ENCODE measurements around the gene MLLT3.

MLLT3 gene

GRCh38 chr9:20312732-20313131, 309.6 kb downstream of the MLLT3 start:
- TF ChIP-seq CTCF (IDR thresholded peaks at IDR 0.05; ENCODE audit: low read depth, low read length) (no peak), EZH2phosphoT487 (IDR thresholded peaks at IDR 0.05; ENCODE audit: low read depth) (no peak)
- no peaks in the 10 kb centered on the region for H4K20me1 ChIP-seq (ENCODE audit: insufficient read depth, low read length)
- no peak overlapping the region for H3K27ac ChIP-seq (ENCODE audit: low read length)
- H3K79me2 ChIP-seq (ENCODE audit: low read length) = no peaks in the 10 kb centered on the region
- no peak overlapping the region for H3K4me2 ChIP-seq (ENCODE audit: low read length)
- no peaks in the 10 kb centered on the region for H3K9me3 ChIP-seq (ENCODE audit: insufficient read depth, low read length)
- H2AFZ ChIP-seq (ENCODE audit: low read depth, low read length) = no peak overlapping the region
- no peaks in the 10 kb centered on the region for H3K36me3 ChIP-seq (replicated peaks; ENCODE audit: low read depth, low read length)
- no peak overlapping the region for H3K4me3 ChIP-seq (ENCODE audit: low read length)
- no peak overlapping the region for H3K9ac ChIP-seq (ENCODE audit: low read length)
- H3K4me1 ChIP-seq (ENCODE audit: low read length) = no peaks in the 10 kb centered on the region
- H3K27me3 ChIP-seq (ENCODE audit: low read depth, low read length) = peaks cover 15% of the 10 kb centered on the region

GRCh38 chr9:20310024-20310423, 312.3 kb downstream of the MLLT3 start:
- no peaks in the 10 kb centered on the region for H3K4me1 ChIP-seq (ENCODE audit: low read length)
- no peak overlapping the region for H3K9ac ChIP-seq (ENCODE audit: low read length)
- no peaks in the 10 kb centered on the region for H3K36me3 ChIP-seq (replicated peaks; ENCODE audit: low read depth, low read length)
- H2AFZ ChIP-seq (ENCODE audit: low read depth, low read length) = no peak overlapping the region
- TF ChIP-seq EZH2phosphoT487 (IDR thresholded peaks at IDR 0.05; ENCODE audit: low read depth) (no peak), CTCF (IDR thresholded peaks at IDR 0.05; ENCODE audit: low read depth, low read length) (no peak)
- no peaks in the 10 kb centered on the region for H3K79me2 ChIP-seq (ENCODE audit: low read length)
- H4K20me1 ChIP-seq (ENCODE audit: insufficient read depth, low read length) = no peaks in the 10 kb centered on the region
- H3K9me3 ChIP-seq (ENCODE audit: insufficient read depth, low read length) = no peaks in the 10 kb centered on the region
- no peak overlapping the region for H3K4me2 ChIP-seq (ENCODE audit: low read length)
- no peak overlapping the region for H3K27ac ChIP-seq (ENCODE audit: low read length)
- H3K27me3 ChIP-seq (ENCODE audit: low read depth, low read length) = peaks cover 21% of the 10 kb centered on the region
- H3K4me3 ChIP-seq (ENCODE audit: low read length) = no peak overlapping the region

- Histone ChIP-seq H3K4me2 (ENCODE audit: low read length) (no peak overlapping the region), H3K79me2 (ENCODE audit: low read length) (no peaks in the 10 kb centered on the region), H4K20me1 (ENCODE audit: insufficient read depth, low read length) (no peaks in the 10 kb centered on the region), H3K36me3 (replicated peaks; ENCODE audit: low read depth, low read length) (no peaks in the 10 kb centered on the region), H3K9me3 (ENCODE audit: insufficient read depth, low read length) (no peaks in the 10 kb centered on the region), H2AFZ (ENCODE audit: low read depth, low read length) (no peak overlapping the region), H3K27ac (ENCODE audit: low read length) (no peak overlapping the region), H3K4me1 (ENCODE audit: low read length) (no peaks in the 10 kb centered on the region), H3K27me3 (ENCODE audit: low read depth, low read length) (peaks cover 22% of the 10 kb centered on the region), H3K4me3 (ENCODE audit: low read length) (no peak overlapping the region), H3K9ac (ENCODE audit: low read length) (no peak overlapping the region)
- TF ChIP-seq CTCF (IDR thresholded peaks at IDR 0.05; ENCODE audit: low read depth, low read length) (no peak), EZH2phosphoT487 (IDR thresholded peaks at IDR 0.05; ENCODE audit: low read depth) (no peak)
These were observed 313.2 kb downstream of the MLLT3 start for GRCh38 chr9:20309124-20309523.

- H3K9ac ChIP-seq (ENCODE audit: low read length) = no peak overlapping the region
- no peaks in the 10 kb centered on the region for H3K9me3 ChIP-seq (ENCODE audit: insufficient read depth, low read length)
- H3K4me1 ChIP-seq (ENCODE audit: low read length) = no peaks in the 10 kb centered on the region
- no peak overlapping the region for H3K4me2 ChIP-seq (ENCODE audit: low read length)
- H3K4me3 ChIP-seq (ENCODE audit: low read length) = no peak overlapping the region
- H4K20me1 ChIP-seq (ENCODE audit: insufficient read depth, low read length) = no peaks in the 10 kb centered on the region
- H3K79me2 ChIP-seq (ENCODE audit: low read length) = no peaks in the 10 kb centered on the region
- peaks cover 22% of the 10 kb centered on the region for H3K27me3 ChIP-seq (ENCODE audit: low read depth, low read length)
- no peak overlapping the region for H2AFZ ChIP-seq (ENCODE audit: low read depth, low read length)
- no peak overlapping the region for H3K27ac ChIP-seq (ENCODE audit: low read length)
- TF ChIP-seq EZH2phosphoT487 (IDR thresholded peaks at IDR 0.05; ENCODE audit: low read depth) (no peak), CTCF (IDR thresholded peaks at IDR 0.05; ENCODE audit: low read depth, low read length) (no peak)
- no peaks in the 10 kb centered on the region for H3K36me3 ChIP-seq (replicated peaks; ENCODE audit: low read depth, low read length)
These were observed 314.7 kb downstream of the MLLT3 start for GRCh38 chr9:20307621-20308020.

Data from OCI-LY3 (cell line).